Inflammatory macrophage (primary cell): ENCODE data around the gene MAEA.

Source experiments
- DNase-seq, 2 donors: peaks; one replicate each; pipeline ENCODE4 v3.0.0-alpha.2; 2020 to 2022

MAEA gene

GRCh38 chr4:1353186-1354055 is 63.7 kb downstream of the MAEA start:
- DNase-seq = no peak

- no peak for DNase-seq
Observed at GRCh38 chr4:1354136-1354982, 64.7 kb downstream of the MAEA start.

GRCh38 chr4:1354983-1355275 is 65.2 kb downstream of the MAEA start:
- DNase-seq = no peak

- no peak for DNase-seq
Observed at GRCh38 chr4:1355378-1355777, 65.7 kb downstream of the MAEA start.

- DNase-seq = peak; percentile 51 to 54
Observed at GRCh38 chr4:1356181-1356998, 66.7 kb downstream of the MAEA start.

- no peak for DNase-seq
Observed at GRCh38 chr4:1357356-1358248, 67.9 kb downstream of the MAEA start.

GRCh38 chr4:1358421-1359143 is 68.9 kb downstream of the MAEA start:
- DNase-seq = no peak

- DNase-seq = no peak
Observed at GRCh38 chr4:1359144-1359501, 69.4 kb downstream of the MAEA start.

- DNase-seq = no peak
Observed at GRCh38 chr4:1359976-1360375, 70.3 kb downstream of the MAEA start.

GRCh38 chr4:1360423-1361283 is 71.0 kb downstream of the MAEA start:
- DNase-seq = no peak

GRCh38 chr4:1361431-1361830 is 71.7 kb downstream of the MAEA start:
- no peak for DNase-seq

- no peak for DNase-seq
Observed at GRCh38 chr4:1362046-1362445, 72.4 kb downstream of the MAEA start.

GRCh38 chr4:1362521-1362920 is 72.8 kb downstream of the MAEA start:
- DNase-seq = no peak

- DNase-seq = no peak
Observed at GRCh38 chr4:1363513-1363912, 73.8 kb downstream of the MAEA start.

- no peak for DNase-seq
Observed at GRCh38 chr4:1364217-1364616, 74.5 kb downstream of the MAEA start.

- DNase-seq = no peak
Observed at GRCh38 chr4:1364748-1365147, 75.1 kb downstream of the MAEA start.

- no peak for DNase-seq
Observed at GRCh38 chr4:1365271-1366178, 75.8 kb downstream of the MAEA start.

GRCh38 chr4:1366371-1367229 is 76.9 kb downstream of the MAEA start:
- DNase-seq = no peak
